Measurements from ENCODE around the gene RIPOR1.
A peak's percentile ranks its signal among the peaks of the same experiment; 100 is the strongest.
"Not testable (repeated sequence)": the region's sequence is repeated elsewhere in the genome, so short reads cannot be mapped to it uniquely, and the experiment has no call there.

Gene RIPOR1

DNA sequence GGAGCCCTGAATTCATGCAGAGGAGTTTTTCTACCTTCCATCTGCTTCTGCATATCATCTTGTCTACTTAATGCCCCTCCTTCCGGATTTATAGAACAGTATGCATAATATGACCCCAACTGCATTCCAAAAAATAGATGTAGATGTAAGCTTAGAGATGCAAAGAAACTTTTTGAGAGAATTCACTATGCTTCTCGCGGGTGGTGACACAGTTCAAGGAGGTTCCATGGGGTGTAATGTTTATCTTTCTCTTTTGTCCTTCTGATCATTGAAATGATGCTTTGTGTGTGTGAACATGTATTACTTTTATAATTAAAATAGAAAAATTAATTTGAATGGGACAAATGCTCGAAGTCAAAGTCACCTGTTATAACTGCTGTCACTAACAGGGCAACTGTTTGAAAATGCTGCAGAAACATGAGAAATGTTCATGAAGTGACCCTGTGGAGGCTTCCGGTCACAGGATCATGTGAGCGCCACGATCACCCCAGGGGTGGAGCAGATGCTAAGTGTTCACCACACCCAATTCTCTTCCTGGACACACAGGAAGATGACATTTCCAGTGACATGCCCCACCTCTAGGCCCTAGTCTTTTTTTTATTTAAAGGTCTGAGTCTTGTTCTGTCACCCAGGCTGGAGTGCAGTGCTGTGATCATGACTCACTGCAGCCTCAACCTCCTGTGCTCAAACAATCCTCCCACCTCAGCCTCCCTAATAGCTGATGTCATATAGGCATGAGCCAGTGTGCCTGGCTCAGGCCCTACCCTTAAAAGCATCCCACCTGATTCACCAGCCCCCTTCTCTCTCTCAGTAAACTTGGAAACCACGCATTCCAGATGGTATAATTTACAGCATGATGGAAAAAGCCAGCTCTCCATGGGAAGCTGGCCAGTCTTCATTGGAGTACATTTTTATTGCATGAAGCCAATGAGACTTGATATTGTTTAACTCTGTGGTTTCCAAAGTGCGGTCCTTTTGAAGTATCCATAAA, 24.3 kb upstream of the RIPOR1 start:
- DNase-seq (ENCODE audit: extremely low read depth, low read depth): no peak
- no peak overlapping the region for H3K4me3 ChIP-seq (replicated peaks; ENCODE audit: low read depth, low read length)
- TF ChIP-seq, protein P1, sequence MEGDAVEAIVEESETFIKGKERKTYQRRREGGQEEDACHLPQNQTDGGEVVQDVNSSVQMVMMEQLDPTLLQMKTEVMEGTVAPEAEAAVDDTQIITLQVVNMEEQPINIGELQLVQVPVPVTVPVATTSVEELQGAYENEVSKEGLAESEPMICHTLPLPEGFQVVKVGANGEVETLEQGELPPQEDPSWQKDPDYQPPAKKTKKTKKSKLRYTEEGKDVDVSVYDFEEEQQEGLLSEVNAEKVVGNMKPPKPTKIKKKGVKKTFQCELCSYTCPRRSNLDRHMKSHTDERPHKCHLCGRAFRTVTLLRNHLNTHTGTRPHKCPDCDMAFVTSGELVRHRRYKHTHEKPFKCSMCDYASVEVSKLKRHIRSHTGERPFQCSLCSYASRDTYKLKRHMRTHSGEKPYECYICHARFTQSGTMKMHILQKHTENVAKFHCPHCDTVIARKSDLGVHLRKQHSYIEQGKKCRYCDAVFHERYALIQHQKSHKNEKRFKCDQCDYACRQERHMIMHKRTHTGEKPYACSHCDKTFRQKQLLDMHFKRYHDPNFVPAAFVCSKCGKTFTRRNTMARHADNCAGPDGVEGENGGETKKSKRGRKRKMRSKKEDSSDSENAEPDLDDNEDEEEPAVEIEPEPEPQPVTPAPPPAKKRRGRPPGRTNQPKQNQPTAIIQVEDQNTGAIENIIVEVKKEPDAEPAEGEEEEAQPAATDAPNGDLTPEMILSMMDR (IDR thresholded peaks at IDR 0.05; ENCODE audit: low read depth, low read length, missing control alignments): no peak

DNA sequence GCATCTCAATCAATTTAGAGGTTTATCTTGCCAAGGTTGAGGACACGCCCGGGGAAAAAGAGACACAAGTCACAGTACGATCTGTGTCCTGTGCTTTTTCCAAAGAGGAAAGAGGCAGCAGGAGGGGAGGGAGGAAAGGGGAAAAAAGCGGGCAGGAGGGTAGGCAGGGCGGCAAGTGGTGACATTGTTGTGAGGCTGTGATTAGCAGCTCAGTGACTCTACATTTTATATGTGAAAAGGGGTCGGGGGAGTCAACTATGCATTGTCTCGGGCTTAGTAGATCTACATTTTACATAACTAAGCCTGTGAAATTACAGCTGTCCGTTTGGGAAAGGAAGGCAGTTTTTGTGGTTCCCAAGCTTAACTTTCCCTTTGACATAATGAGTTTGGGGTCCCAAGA, 22.2 kb upstream of the RIPOR1 start:
- DNase-seq (ENCODE audit: extremely low read depth, low read depth): no peak
- TF ChIP-seq, protein P1 (IDR thresholded peaks at IDR 0.05; ENCODE audit: low read depth, low read length, missing control alignments): no peak
- H3K4me3 ChIP-seq (replicated peaks; ENCODE audit: low read depth, low read length): no peak overlapping the region

DNA sequence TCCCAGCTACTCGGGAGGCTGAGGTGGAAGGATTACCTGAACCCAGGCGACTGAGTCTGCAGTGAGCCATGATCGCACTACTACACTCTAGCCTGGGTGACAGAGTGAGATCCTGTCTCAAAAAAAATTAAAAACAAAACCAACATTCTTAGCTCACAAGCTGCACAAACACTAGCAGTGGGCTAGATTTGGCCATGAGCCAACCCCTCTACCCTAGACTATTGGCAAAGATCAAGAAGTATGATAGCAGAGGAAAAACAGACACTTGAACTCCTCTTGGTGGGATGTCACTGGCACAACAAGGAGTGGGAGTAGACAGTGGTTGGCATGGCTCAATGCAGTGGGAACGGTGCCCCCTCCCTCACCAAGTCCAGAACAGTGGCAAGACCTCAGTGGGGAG, 19.6 kb upstream of the RIPOR1 start:
- no peak for DNase-seq (ENCODE audit: extremely low read depth, low read depth)
- TF ChIP-seq, protein P1 (IDR thresholded peaks at IDR 0.05; ENCODE audit: low read depth, low read length, missing control alignments): no peak
- no peak overlapping the region for H3K4me3 ChIP-seq (replicated peaks; ENCODE audit: low read depth, low read length)

DNA sequence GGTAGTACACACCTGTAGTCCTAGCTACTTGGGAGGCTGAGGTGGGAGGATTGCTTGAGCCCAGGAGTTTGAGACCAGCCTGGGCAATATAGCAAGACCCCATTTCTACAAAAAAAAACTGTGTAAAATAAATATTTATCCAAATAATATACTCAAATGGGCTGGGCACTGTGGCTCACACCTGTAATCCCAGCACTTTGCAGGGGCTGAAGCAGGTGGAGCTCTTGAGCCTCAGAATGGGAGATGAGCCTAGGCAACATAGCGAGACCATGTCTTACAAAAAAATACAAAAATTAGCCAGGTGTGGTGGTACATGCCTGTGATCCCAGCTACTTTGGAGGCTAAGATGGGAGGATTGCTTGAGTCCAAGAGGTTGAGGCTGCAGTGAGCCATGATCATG, 14.7 kb upstream of the RIPOR1 start:
- H3K4me3 ChIP-seq (replicated peaks; ENCODE audit: low read depth, low read length); DNase-seq (ENCODE audit: extremely low read depth, low read depth): not testable (repeated sequence)

DNA sequence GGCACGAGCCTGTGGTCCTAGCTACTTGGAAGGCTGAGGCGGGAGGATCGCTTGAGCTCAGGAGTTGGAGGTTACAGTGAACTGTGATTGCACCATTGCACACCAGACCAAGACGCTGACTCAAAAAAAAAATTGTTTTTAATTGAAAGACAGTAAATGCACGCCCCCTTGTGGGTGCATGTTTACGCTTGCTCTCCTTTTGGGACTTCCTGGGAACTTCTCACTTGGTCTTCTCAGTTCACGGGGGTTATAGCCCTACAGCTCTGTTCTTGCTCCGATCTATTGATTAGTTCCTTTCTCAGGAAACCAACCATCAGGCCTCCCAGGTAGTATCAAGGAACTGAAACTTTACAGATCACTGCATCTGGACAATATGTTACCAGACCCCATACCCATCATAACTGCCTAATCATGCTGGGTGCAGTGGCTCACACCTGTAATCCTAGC, 14.2 kb upstream of the RIPOR1 start:
- TF ChIP-seq, protein P1 (IDR thresholded peaks at IDR 0.05; ENCODE audit: low read depth, low read length, missing control alignments): peak; percentile 76
- DNase-seq (ENCODE audit: extremely low read depth, low read depth): peak; percentile 72
- no peak overlapping the region for H3K4me3 ChIP-seq (replicated peaks; ENCODE audit: low read depth, low read length)

DNA sequence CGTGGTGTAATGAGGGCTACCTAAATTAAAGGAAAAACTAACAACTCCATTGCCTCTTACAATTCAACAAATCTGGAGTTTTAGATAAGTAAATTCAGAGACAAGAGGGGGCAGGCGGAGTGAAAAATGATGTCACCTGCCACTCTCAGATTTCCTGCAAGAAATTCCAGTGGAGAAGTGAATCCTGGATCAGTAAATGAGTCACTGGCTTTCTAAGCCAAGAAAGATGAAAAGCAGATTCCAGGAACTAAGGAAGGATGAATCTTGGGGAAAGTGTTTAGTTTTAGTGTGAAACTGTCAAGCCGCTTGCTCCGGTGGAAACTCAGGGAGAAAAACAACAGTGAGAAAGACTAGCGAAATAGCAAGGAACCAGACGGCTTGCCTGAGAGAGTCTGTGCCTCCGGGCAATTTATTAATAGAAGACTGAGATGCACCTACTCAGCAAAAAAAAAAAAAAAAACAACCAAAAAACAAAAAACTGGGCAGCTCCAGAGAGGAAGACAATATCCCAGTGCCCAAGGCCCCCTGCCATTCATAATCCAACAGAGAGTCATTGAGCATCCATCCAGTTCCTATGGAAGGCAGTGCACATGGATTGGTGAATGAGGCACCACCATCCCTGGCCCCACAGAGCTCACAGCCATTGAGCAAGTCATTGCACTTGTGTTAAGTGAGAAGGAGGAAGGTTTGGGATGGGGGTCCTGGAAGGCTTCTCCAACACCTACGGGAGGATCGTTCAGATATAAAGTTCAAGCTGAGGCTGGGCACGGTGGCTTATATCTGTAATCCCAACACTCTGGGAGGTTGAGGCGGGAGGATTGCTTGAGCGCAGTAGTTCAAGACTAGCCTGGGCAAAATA, 12.1 kb upstream of the RIPOR1 start:
- TF ChIP-seq, protein P1 (IDR thresholded peaks at IDR 0.05; ENCODE audit: low read depth, low read length, missing control alignments): no peak
- DNase-seq (ENCODE audit: extremely low read depth, low read depth): no peak
- H3K4me3 ChIP-seq (replicated peaks; ENCODE audit: low read depth, low read length): no peak overlapping the region

DNA sequence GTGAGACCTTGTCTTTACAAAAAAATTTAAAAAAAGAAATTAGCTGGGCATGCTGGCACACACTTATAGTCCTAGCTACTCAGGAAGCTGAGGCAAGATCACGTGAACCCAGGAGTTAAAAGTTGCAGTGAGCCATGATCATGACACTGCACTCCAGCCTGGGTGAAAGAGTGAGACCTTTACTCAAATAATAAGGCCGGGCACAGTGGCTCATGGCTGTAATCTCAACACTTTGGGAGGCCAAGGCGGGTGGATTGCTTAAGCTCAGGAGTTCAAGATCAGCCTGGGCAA, 11.5 kb upstream of the RIPOR1 start:
- H3K4me3 ChIP-seq (replicated peaks; ENCODE audit: low read depth, low read length): no peak overlapping the region
- DNase-seq (ENCODE audit: extremely low read depth, low read depth): no peak
- TF ChIP-seq, protein P1 (IDR thresholded peaks at IDR 0.05; ENCODE audit: low read depth, low read length, missing control alignments): no peak

Measured in HFF-Myc (cell line).